Inflammatory macrophage (primary cell): ENCODE data around the gene MAST2.

Experiments
- DNase-seq, 2 donors: peaks; one replicate each; pipeline ENCODE4 v3.0.0-alpha.2; 2020 to 2022

The MAST2 gene

GRCh38 chr1:46070164-46070814 lies 266.9 kb downstream of the MAST2 start:
- DNase-seq = peak; percentile 87 to 94

GRCh38 chr1:46072975-46073374 lies 269.6 kb downstream of the MAST2 start:
- DNase-seq = peak in 1 of 2 donors; percentile 9

- no peak for DNase-seq
These were observed 272.9 kb downstream of the MAST2 start for GRCh38 chr1:46076343-46076742.

GRCh38 chr1:46077644-46078043 lies 274.2 kb downstream of the MAST2 start:
- no peak for DNase-seq

- no peak for DNase-seq
These were observed 276.8 kb downstream of the MAST2 start for GRCh38 chr1:46080257-46080656.

- no peak for DNase-seq
These were observed 277.8 kb downstream of the MAST2 start for GRCh38 chr1:46081206-46081605.

- no peak for DNase-seq
These were observed 278.2 kb downstream of the MAST2 start for GRCh38 chr1:46081619-46082018.

GRCh38 chr1:46083579-46083978 lies 280.2 kb downstream of the MAST2 start:
- DNase-seq = no peak

- no peak for DNase-seq
These were observed 281.4 kb downstream of the MAST2 start for GRCh38 chr1:46084553-46085451.
